GM19043 (cell line): ENCODE data around the gene GPR83.
"Not testable (repeated sequence)": the region's sequence is repeated elsewhere in the genome, so short reads cannot be mapped to it uniquely, and the experiment has no call there.

Source experiments
- ATAC-seq: cut with Tn5 transposase; IDR thresholded peaks from one replicate; pipeline ENCODE4 v1.9.1; 2021; ENCODE audit warnings: low read depth; ENCODE audit not compliant: unreplicated experiment

Gene GPR83

DNA sequence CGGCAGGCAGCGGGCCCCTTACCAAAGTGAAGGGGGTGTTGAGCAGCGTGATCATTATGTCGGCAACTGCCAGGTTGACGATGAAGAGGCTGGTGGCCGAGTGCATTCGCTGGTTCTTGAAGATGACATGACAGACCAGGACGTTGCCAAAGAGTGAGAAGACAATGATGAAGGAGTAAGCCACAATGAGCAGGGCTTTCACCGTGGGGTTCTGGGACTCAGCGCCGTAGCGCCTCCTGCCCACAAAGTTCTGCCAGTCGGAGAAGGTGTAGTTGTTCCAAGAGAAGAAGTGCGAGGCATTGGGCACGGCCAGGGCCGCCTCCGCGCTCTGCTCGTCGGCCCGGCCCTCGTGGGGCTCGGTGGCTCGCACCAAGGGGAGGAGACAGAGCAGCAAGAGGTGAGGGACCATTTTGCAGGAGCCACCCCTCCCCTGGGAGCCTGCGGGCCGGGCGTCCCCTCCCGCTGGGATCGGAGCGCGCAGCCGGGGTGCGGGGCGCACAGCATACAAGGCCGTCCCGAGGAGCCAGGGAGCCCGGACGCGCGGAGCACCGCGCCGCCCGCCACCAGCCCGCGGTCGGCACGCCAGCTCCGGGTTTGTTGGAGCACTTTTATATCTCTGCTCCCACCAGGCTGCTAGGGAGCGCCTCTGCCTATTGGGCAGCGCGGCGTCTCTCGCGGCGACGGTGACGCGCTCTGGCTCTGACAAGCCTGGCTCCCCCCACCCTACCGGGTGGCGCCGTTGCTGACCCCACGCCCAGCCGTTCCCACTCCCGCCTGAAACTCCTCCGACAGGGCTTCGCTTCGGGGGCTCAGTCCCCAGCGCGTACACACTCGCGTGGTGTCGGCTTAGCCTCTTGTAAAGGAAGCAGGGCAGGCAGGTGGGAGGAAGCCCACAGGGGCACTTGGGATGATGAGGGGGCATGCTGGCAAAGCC is at the start of gene GPR83:
Gene GPR83, minus strand, starts transcription at position 581 of the 934 bp plus-strand sequence. Its CDS starts 172 bp downstream, at position 409.
- ATAC-seq, result no peak

DNA sequence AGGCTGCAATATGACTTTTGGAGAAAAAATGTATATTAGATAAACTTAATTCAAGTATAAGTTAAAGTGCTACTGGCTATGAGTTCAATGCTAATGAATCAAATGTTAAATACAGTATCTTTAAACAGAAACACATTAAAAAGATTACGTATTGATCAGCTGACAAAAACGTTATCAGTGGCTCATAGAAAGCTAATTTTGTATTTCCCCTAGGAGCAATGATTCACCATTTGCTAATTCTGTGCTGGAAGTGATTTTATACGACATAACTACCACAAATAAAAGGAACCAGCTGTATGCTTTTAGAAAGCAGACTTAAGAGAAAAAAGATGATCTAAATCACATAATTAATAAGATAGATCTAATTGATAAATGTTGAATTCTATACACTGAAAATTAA is 48.8 kb upstream of the GPR83 start:
- ATAC-seq, result no peak

- no peak for ATAC-seq
Observed at GRCh38 chr11:94449437-94449836, 48.2 kb upstream of the GPR83 start.

GRCh38 chr11:94449029-94449428 is 47.8 kb upstream of the GPR83 start:
- no peak for ATAC-seq

GRCh38 chr11:94447149-94447548 is 45.9 kb upstream of the GPR83 start:
- ATAC-seq, result no peak

GRCh38 chr11:94445641-94446040 is 44.4 kb upstream of the GPR83 start:
- no peak for ATAC-seq

- no peak for ATAC-seq
Observed at GRCh38 chr11:94433049-94433448, 31.8 kb upstream of the GPR83 start.

- no peak for ATAC-seq
Observed at GRCh38 chr11:94424662-94425061, 23.4 kb upstream of the GPR83 start.

- no peak for ATAC-seq
Observed at GRCh38 chr11:94424011-94424410, 22.8 kb upstream of the GPR83 start.

DNA sequence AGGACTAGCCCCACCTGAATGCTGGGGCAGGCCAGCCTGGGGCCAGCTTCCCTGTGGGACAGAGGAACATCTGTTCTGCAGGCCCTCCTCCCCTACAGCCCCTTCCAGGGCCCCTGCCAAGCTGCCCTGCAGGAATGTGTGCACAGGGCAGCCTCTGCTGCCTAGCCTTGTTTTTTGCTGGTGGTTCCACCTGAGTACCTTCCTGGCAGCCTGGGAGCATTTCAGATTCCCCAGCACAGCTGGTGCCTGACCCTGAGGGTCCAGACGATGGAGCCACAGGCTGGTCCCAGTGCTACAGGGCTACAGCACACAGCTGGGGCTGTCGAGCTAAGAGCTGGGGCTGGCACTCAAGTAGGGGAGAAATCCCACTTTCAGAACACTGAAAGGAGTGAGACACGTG is 22.3 kb upstream of the GPR83 start:
- ATAC-seq, result no peak

- ATAC-seq, result no peak
Observed at GRCh38 chr11:94418123-94418765, 17.0 kb upstream of the GPR83 start.

DNA sequence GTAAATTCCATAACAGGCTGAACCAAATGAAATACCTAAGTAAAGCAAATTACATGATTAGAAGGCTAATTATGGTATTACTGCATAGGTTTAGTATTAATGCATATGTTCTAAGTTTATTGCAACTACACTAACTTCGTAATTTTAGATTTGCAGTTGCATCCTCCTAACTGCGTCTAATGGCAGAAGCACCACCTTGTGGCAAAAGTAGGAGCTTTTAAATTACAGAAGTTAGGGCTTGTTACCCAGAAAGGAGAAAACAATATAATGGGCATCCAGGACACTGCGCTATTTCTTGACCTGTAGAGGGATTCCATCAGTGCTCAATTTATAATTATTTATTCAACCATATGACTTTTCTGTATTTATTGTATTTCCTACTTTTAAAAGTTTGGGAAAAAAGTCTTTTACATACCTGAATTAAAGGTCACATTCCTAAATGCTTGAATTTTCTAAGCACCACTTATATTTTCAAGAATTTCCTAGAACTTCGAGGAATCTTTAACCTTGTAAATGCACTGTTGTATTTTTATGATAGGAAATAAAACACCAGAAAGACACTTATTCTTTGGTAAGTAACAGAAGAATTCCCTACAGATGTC is 16.3 kb upstream of the GPR83 start:
- ATAC-seq, result no peak

GRCh38 chr11:94405062-94405833 is 4.0 kb upstream of the GPR83 start:
- no peak for ATAC-seq

GRCh38 chr11:94402355-94402754 is 1.1 kb upstream of the GPR83 start:
- ATAC-seq, result no peak

- no peak for ATAC-seq
Observed at GRCh38 chr11:94401773-94402265, 600 bp upstream of the GPR83 start.

GRCh38 chr11:94400457-94400838 is 771 bp downstream of the GPR83 start:
- no peak for ATAC-seq

GRCh38 chr11:94400050-94400449 is 1.2 kb downstream of the GPR83 start:
- ATAC-seq, result no peak

- ATAC-seq, result no peak
Observed at GRCh38 chr11:94398101-94398500, 3.1 kb downstream of the GPR83 start.

GRCh38 chr11:94396282-94396681 is 4.9 kb downstream of the GPR83 start:
- ATAC-seq, result no peak

GRCh38 chr11:94391937-94392336 is 9.3 kb downstream of the GPR83 start:
- ATAC-seq, result not testable (repeated sequence)

DNA sequence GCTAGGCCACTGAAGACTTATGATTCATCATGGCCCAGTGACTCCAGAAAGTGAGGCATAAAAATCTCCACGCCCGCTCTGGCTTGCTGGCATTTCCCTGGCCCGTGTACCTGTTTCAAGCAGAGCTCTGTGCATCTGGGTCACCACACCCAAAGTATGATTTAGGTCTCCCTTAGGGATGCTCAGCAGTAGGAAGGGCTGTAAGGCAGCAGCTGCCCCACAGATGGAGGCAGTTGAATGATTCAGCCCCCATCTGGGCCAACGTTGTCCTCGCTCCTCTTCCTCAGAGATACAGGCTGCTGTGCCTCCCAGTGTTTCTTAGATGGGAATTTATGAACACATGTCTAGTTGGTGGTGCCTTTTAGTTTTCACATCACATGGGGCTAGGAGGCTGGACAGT is 21.6 kb downstream of the GPR83 start:
- ATAC-seq, result no peak
